ENCODE results near the gene RHPN2.

- no peak for TF ChIP-seq CTCF (IDR thresholded peaks at IDR 0.05; ENCODE audit: extremely low read depth in 1 of 2, insufficient read depth in 1 of 2, low read depth in 1 of 2, low read length in 2 of 2)
- no peak for TF ChIP-seq POLR2A (IDR thresholded peaks at IDR 0.05; ENCODE audit: low read depth, low read length)
Observed at GRCh38 chr19:33000910-33001309, 63.8 kb downstream of the RHPN2 start.
